H9 (cell line): ENCODE measurements around the gene ZDHHC9. TPM values are rescaled to one million over a fixed set of nuclear protein-coding genes. Genes with fewer than 3 reads are reported as not detected.

Experiments used
- DNase-seq: peaks from one replicate; pipeline ENCODE4 v3.0.0-alpha.2; 2017
- H2AFZ ChIP-seq: one replicate; pipeline ENCODE4 v1.6.1; 2013; ENCODE audit warnings: mild to moderate bottlenecking, low read length, control low read depth, moderate library complexity
- H2AK5ac ChIP-seq: 2 replicates; pipeline ENCODE4 v1.6.1; 2013; ENCODE audit warnings: low read length, control low read depth, mixed read lengths; ENCODE audit not compliant: insufficient read length
- H2BK120ac ChIP-seq: one replicate; pipeline ENCODE4 v1.6.1; 2013; ENCODE audit warnings: low read depth, mild to moderate bottlenecking, low read length, control low read depth, inconsistent platforms; ENCODE audit not compliant: poor library complexity, severe bottlenecking
- H2BK12ac ChIP-seq: 2 replicates; pipeline ENCODE4 v1.6.1; 2013; ENCODE audit warnings: low read length, control low read depth, mixed read lengths, low read depth; ENCODE audit not compliant: insufficient read length
- H2BK15ac ChIP-seq: 2 replicates; pipeline ENCODE4 v1.6.1; 2013; ENCODE audit warnings: low read depth, low read length, control low read depth
- H2BK20ac ChIP-seq: one replicate; pipeline ENCODE4 v1.6.1; 2013; ENCODE audit warnings: low read depth, mild to moderate bottlenecking, low read length, control low read depth, inconsistent platforms; ENCODE audit not compliant: poor library complexity, severe bottlenecking
- H2BK5ac ChIP-seq: 2 replicates; pipeline ENCODE4 v1.6.1; 2013; ENCODE audit warnings: low read length, control low read depth, mixed read lengths; ENCODE audit not compliant: insufficient read length
- H3K14ac ChIP-seq: 2 replicates; pipeline ENCODE4 v1.6.1; 2013; ENCODE audit warnings: low read length, control low read depth; ENCODE audit not compliant: insufficient read depth
- H3K18ac ChIP-seq: 2 replicates; pipeline ENCODE4 v1.6.1; 2013; ENCODE audit warnings: low read depth, mild to moderate bottlenecking, mixed read lengths, low read length, control low read depth; ENCODE audit not compliant: insufficient read length
- H3K23ac ChIP-seq: 2 replicates; pipeline ENCODE4 v1.6.1; 2013; ENCODE audit warnings: low read length, control low read depth, mixed read lengths, low read depth; ENCODE audit not compliant: insufficient read length
- H3K23me2 ChIP-seq: 2 replicates; pipeline ENCODE4 v1.6.1; 2013; ENCODE audit warnings: low read depth, mild to moderate bottlenecking, mixed read lengths, low read length, control low read depth; ENCODE audit not compliant: insufficient read length, poor library complexity, severe bottlenecking
- H3K27ac ChIP-seq: 2 replicates; pipeline ENCODE4 v1.5.1; 2013; ENCODE audit warnings: low read length, control low read depth, mixed read lengths, low read depth; ENCODE audit not compliant: insufficient read length
- H3K27me3 ChIP-seq: 2 replicates; pipeline ENCODE4 v1.6.1; 2013; ENCODE audit warnings: low read length, control low read depth, inconsistent platforms; ENCODE audit not compliant: insufficient read depth
- H3K4ac ChIP-seq: 2 replicates; pipeline ENCODE4 v1.6.1; 2013; ENCODE audit warnings: low read depth, mild to moderate bottlenecking, control low read depth, inconsistent platforms, low read length, moderate library complexity
- H3K4me1 ChIP-seq: 2 replicates; pipeline ENCODE4 v1.6.1; 2013; ENCODE audit warnings: low read length, control low read depth, inconsistent platforms; ENCODE audit not compliant: insufficient read depth
- H3K4me2 ChIP-seq: 2 replicates; pipeline ENCODE4 v1.6.1; 2013; ENCODE audit warnings: low read length, control low read depth, mixed read lengths; ENCODE audit not compliant: insufficient read length, insufficient read depth
- H3K56ac ChIP-seq: 2 replicates; pipeline ENCODE4 v1.6.1; 2013; ENCODE audit warnings: low read depth, mild to moderate bottlenecking, mixed read lengths, low read length, control low read depth; ENCODE audit not compliant: insufficient read length
- H3K79me1 ChIP-seq: 2 replicates; pipeline ENCODE4 v1.6.1; 2013; ENCODE audit warnings: low read depth, mild to moderate bottlenecking, moderate library complexity, low read length, control low read depth, inconsistent platforms; ENCODE audit not compliant: insufficient read depth, poor library complexity, severe bottlenecking
- H3K79me2 ChIP-seq: 2 replicates; pipeline ENCODE4 v1.6.1; 2013; ENCODE audit warnings: low read length, control low read depth, inconsistent platforms; ENCODE audit not compliant: insufficient read depth
- H3K9ac ChIP-seq: 2 replicates; pipeline ENCODE4 v1.6.1; 2013; ENCODE audit warnings: low read length, control low read depth, mixed read lengths; ENCODE audit not compliant: insufficient read length; ENCODE audit errors: extremely low read depth
- H3K9me3 ChIP-seq: one replicate; pipeline ENCODE4 v1.6.1; 2013; ENCODE audit warnings: low read depth, low read length, inconsistent platforms; ENCODE audit not compliant: control insufficient read depth
- H3T11ph ChIP-seq: one replicate; pipeline ENCODE4 v1.6.1; 2013; ENCODE audit warnings: mild to moderate bottlenecking, low read length, control low read depth, inconsistent platforms
- H4K20me1 ChIP-seq: one replicate; pipeline ENCODE4 v1.6.1; 2013; ENCODE audit not compliant: control insufficient read depth, insufficient read length, insufficient read depth
- H4K5ac ChIP-seq: 2 replicates; pipeline ENCODE4 v1.6.1; 2013; ENCODE audit warnings: low read depth, mild to moderate bottlenecking, mixed read lengths, low read length, control low read depth; ENCODE audit not compliant: insufficient read length
- H4K8ac ChIP-seq: replicated peaks from 2 replicates; pipeline ENCODE4 v1.6.1; 2013; ENCODE audit warnings: low read length, control low read depth, mixed read lengths, low read depth; ENCODE audit not compliant: insufficient read length
- H4K91ac ChIP-seq: 2 replicates; pipeline ENCODE4 v1.6.1; 2013; ENCODE audit warnings: low read depth, mild to moderate bottlenecking, moderate library complexity, mixed read lengths, low read length, control low read depth; ENCODE audit not compliant: insufficient read length
- H3K27ac Mint-ChIP-seq, 3 experiments: 2 replicates in 2 of 3; 3 replicates in 1 of 3; pipeline ENCODE4 v1.8.0; 2020 to 2021; ENCODE audit warnings: mixed read lengths in 3 of 3, mild to moderate bottlenecking in 1 of 3, moderate library complexity in 1 of 3
- H3K27me3 Mint-ChIP-seq: 2 replicates; pipeline ENCODE4 v1.8.0; 2021; ENCODE audit warnings: low read depth, mild to moderate bottlenecking, moderate library complexity, mixed read lengths
- H3K36me3 Mint-ChIP-seq, 3 experiments: 2 replicates in 2 of 3; 3 replicates in 1 of 3; pipeline ENCODE4 v1.8.0; 2020 to 2021; ENCODE audit warnings: low read depth in 3 of 3, mixed read lengths in 3 of 3; ENCODE audit not compliant: insufficient read depth in 1 of 3
- H3K4me1 Mint-ChIP-seq, 2 experiments: 2 replicates each; pipeline ENCODE4 v1.8.0; 2020; ENCODE audit warnings: mixed read lengths in 2 of 2
- H3K4me3 Mint-ChIP-seq, 2 experiments: 2 replicates in 1 of 2; 3 replicates in 1 of 2; pipeline ENCODE4 v1.8.0; 2020 to 2021; ENCODE audit warnings: mild to moderate bottlenecking in 2 of 2, mixed read lengths in 2 of 2, moderate library complexity in 1 of 2
- H3K9me3 Mint-ChIP-seq, 2 experiments: 2 replicates in 1 of 2; 3 replicates in 1 of 2; pipeline ENCODE4 v1.8.0; 2020; ENCODE audit warnings: mild to moderate bottlenecking in 2 of 2, mixed read lengths in 2 of 2, moderate library complexity in 1 of 2
- WGBS: extraction: QIAGEN DNeasy Blood & Tissue Kit; methylation state at CpG from one replicate; pipeline ENCODE4 v1.1.7; 2013; ENCODE audit warnings: missing lambda C conversion rate, low lambda C conversion rate, mixed read lengths; ENCODE audit not compliant: insufficient read length; ENCODE audit errors: extremely low coverage; 5-methylcytosine and 5-hydroxymethylcytosine counted together
- total RNA-seq: library from RNA; stranded (reverse); gene quantifications from 2 replicates; pipeline ENCODE4 v1.2.1, GENCODE V29; 2021
- TF ChIP-seq, protein P1 (sequence below): fragments of 200-600 bp; sonication (generic); conservative IDR thresholded peaks from 3 replicates; pipeline ENCODE4 v1.8.0; 2021; ENCODE audit warnings: antibody characterized with exemption, mild to moderate bottlenecking

Gene ZDHHC9
- total RNA-seq, 1 experiment from 2014 or later, result 21.0 TPM

DNA sequence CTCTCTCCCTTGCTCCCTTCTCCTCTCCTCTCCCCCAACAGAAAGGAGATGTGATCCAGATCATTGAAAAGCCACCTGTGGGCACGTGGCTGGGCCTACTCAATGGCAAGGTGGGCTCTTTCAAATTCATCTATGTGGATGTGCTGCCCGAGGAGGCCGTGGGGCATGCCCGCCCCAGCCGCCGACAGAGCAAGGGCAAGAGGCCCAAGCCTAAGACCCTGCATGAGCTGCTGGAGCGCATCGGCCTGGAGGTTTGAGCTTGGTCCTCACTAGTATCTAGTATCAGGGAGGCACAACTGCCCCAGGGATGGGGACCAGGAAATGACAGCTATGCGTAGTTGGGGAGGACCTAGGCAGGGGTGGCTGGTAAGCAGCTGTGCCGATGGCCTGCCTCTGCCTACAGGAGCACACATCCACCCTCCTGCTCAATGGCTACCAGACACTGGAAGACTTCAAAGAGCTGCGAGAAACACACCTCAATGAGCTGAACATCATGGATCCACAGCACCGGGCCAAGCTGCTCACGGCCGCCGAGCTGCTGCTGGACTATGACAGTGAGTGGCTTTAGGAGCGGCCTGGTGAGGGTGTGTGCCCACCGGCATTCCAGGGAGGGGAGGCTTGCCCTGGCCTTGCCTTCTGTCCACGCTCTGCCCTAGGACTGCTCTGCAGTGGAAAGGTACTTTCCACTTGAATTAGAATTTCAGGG, 50.9 kb downstream of the ZDHHC9 start:
- DNase-seq, result no peak
- Histone ChIP-seq H3K23ac (no peak overlapping the region), H3T11ph (no peak overlapping the region), H3K27me3 (no peaks in the 10 kb centered on the region), H2BK15ac (no peak overlapping the region), H2BK20ac (no peak overlapping the region), H4K5ac (no peak overlapping the region), H3K27ac (no peak overlapping the region), H2AFZ (no peak overlapping the region), H3K14ac (no peak overlapping the region), H2BK5ac (no peak overlapping the region), H4K91ac (no peak overlapping the region), H2BK12ac (no peak overlapping the region), H3K56ac (no peak overlapping the region), H4K8ac (no peak overlapping the region), H2AK5ac (no peak overlapping the region), H3K23me2 (no peaks in the 10 kb centered on the region), H3K4me1 (no peaks in the 10 kb centered on the region), H3K79me1 (no peaks in the 10 kb centered on the region), H4K20me1 (no peaks in the 10 kb centered on the region), H3K9me3 (no peaks in the 10 kb centered on the region), H3K79me2 (no peaks in the 10 kb centered on the region), H3K4ac (no peak overlapping the region), H3K9ac (no peak overlapping the region), H2BK120ac (no peak overlapping the region), H3K4me2 (no peak overlapping the region), H3K18ac (no peak overlapping the region)
- Mint-ChIP-seq H3K4me1 (no peaks in the 10 kb centered on the region), H3K27me3 (no peaks in the 10 kb centered on the region; the same call in 1 of the 2 replicates), H3K9me3 (peaks cover 0 to 66% of the 10 kb centered on the region in 2 experiments; a peak in 3 of 5 replicates), H3K36me3 (peaks cover 0 to 3% (median 2%) of the 10 kb centered on the region in 3 experiments; a peak in 3 of 7 replicates), H3K4me3 (no peak overlapping the region), H3K27ac (no peak overlapping the region)
- TF ChIP-seq, protein P1, sequence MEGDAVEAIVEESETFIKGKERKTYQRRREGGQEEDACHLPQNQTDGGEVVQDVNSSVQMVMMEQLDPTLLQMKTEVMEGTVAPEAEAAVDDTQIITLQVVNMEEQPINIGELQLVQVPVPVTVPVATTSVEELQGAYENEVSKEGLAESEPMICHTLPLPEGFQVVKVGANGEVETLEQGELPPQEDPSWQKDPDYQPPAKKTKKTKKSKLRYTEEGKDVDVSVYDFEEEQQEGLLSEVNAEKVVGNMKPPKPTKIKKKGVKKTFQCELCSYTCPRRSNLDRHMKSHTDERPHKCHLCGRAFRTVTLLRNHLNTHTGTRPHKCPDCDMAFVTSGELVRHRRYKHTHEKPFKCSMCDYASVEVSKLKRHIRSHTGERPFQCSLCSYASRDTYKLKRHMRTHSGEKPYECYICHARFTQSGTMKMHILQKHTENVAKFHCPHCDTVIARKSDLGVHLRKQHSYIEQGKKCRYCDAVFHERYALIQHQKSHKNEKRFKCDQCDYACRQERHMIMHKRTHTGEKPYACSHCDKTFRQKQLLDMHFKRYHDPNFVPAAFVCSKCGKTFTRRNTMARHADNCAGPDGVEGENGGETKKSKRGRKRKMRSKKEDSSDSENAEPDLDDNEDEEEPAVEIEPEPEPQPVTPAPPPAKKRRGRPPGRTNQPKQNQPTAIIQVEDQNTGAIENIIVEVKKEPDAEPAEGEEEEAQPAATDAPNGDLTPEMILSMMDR, result no peak
- no CpG with 5 or more reads among the region's 18 CpGs for WGBS
